Gastrocnemius medialis (tissue), 4 donors: ENCODE measurements around the gene MX2. TPM values are rescaled to one million over a fixed set of nuclear protein-coding genes. Genes with fewer than 3 reads are reported as not detected.
A peak's percentile ranks its signal among the peaks of the same experiment; 100 is the strongest.
"Not testable (repeated sequence)": the region's sequence is repeated elsewhere in the genome, so short reads cannot be mapped to it uniquely, and the experiment has no call there.

Experiments used
- ATAC-seq, 2 donors: fragments of 150-250 bp; one replicate each; pipeline ENCODE4 v1.9.1; 2016
- DNase-seq, 2 donors: peaks; one replicate each; pipeline ENCODE4 v3.0.0-alpha.2; 2019
- H3K27ac ChIP-seq, 4 donors: fragments of 200-600 bp; sonication (generic); 1 replicate in 1 of 4; 2 replicates in 3 of 4; pipeline ENCODE4 v1.5.1; 2016 to 2018; ENCODE audit warnings: mild to moderate bottlenecking in 2 of 4, moderate library complexity in 1 of 4
- H3K27me3 ChIP-seq, 3 donors: fragments of 200-600 bp; sonication (generic) in 2 of 3; 1 replicate in 1 of 3; 2 replicates in 2 of 3; pipeline versions ENCODE4 v1.5.1 to v1.6.0; 2016 to 2019; ENCODE audit warnings: mild to moderate bottlenecking in 1 of 3, moderate library complexity in 1 of 3
- H3K36me3 ChIP-seq, 2 donors: fragments of 200-600 bp; sonication (generic) in 1 of 2; one replicate each; pipeline ENCODE4 v1.5.1; 2017 to 2018
- H3K4me1 ChIP-seq, 2 donors: fragments of 200-600 bp; sonication (generic) in 1 of 2; one replicate each; pipeline ENCODE4 v1.5.1; 2016 to 2017; ENCODE audit warnings: mild to moderate bottlenecking in 2 of 2
- H3K4me3 ChIP-seq, 4 donors: fragments of 200-600 bp; sonication (generic) in 3 of 4; 1 replicate in 1 of 4; 2 replicates in 3 of 4; pipeline ENCODE4 v1.5.1; 2016 to 2019; ENCODE audit warnings: mild to moderate bottlenecking in 2 of 4
- H3K9me3 ChIP-seq, 3 donors: fragments of 200-600 bp; sonication (generic) in 2 of 3; 1 replicate in 1 of 3; 2 replicates in 2 of 3; pipeline ENCODE4 v1.5.1; 2016 to 2019
- POLR2A ChIP-seq, 2 donors: fragments of 450-650 bp; IDR thresholded peaks; one replicate each; pipeline ENCODE4 v1.6.1; 2017; ENCODE audit warnings: antibody characterized with exemption in 2 of 2, mild to moderate bottlenecking in 2 of 2, moderate library complexity in 2 of 2
- in situ Hi-C, 4 donors: fragments of 200-750 bp; cut with MboI; loops; one replicate each; pipeline versions ENCODE4 v1.15.0 to v1.8.0; 2017; ENCODE audit warnings: low sequenced_read_pairs in 4 of 4
- intact Hi-C: fragments of 100-400 bp; cut with DNase I; formaldehyde crosslinking; loops from one replicate; pipeline ENCODE4 v1.15.1; 2023; ENCODE audit warnings: low total_unique reads
- total RNA-seq, 4 donors: library from RNA; depleted of rRNA; stranded (reverse); fragments of >200 nt; gene quantifications; one replicate each; pipeline versions ENCODE4 v1.1.0 to v1.2.3, GENCODE V29; 2016
- TF ChIP-seq, protein P1 (sequence below), 5 experiments: fragments of 450-650 bp in 3 of 5; fragments of 200-600 bp in 2 of 5; sonication (generic) in 2 of 5; IDR thresholded peaks in 4 of 5; conservative IDR thresholded peaks in 1 of 5; 1 replicate in 4 of 5; 2 replicates in 1 of 5; pipeline ENCODE4 v1.5.1; 2016 to 2019; ENCODE audit warnings: antibody characterized with exemption in 5 of 5, mild to moderate bottlenecking in 3 of 5, moderate library complexity in 3 of 5

The MX2 gene
- total RNA-seq, 4 donors from 2014 or later = 1.1 to 6.8 (median 2.2) TPM

GRCh38 chr21:41411449-41412089 is 49.7 kb downstream of the MX2 start:
- ATAC-seq (no peak), DNase-seq (no peak)
- Histone ChIP-seq H3K27ac (peak overlapping the region in 2 of 4 donors; percentile 27 to 42), H3K9me3 (no peaks in the 10 kb centered on the region), H3K4me1 (no peaks in the 10 kb centered on the region), H3K27me3 (no peaks in the 10 kb centered on the region), H3K36me3 (no peaks in the 10 kb centered on the region), H3K4me3 (no peak overlapping the region)
- in situ Hi-C loops = no loop called here
- no peak for TF ChIP-seq POLR2A (IDR thresholded peaks at IDR 0.05)
- TF ChIP-seq, protein P1, sequence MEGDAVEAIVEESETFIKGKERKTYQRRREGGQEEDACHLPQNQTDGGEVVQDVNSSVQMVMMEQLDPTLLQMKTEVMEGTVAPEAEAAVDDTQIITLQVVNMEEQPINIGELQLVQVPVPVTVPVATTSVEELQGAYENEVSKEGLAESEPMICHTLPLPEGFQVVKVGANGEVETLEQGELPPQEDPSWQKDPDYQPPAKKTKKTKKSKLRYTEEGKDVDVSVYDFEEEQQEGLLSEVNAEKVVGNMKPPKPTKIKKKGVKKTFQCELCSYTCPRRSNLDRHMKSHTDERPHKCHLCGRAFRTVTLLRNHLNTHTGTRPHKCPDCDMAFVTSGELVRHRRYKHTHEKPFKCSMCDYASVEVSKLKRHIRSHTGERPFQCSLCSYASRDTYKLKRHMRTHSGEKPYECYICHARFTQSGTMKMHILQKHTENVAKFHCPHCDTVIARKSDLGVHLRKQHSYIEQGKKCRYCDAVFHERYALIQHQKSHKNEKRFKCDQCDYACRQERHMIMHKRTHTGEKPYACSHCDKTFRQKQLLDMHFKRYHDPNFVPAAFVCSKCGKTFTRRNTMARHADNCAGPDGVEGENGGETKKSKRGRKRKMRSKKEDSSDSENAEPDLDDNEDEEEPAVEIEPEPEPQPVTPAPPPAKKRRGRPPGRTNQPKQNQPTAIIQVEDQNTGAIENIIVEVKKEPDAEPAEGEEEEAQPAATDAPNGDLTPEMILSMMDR (IDR thresholded peaks at IDR 0.05 in 4 of 5, conservative IDR thresholded peaks at IDR 0.05 in 1 of 5) = no peak
- intact Hi-C loops = no loop called here

DNA sequence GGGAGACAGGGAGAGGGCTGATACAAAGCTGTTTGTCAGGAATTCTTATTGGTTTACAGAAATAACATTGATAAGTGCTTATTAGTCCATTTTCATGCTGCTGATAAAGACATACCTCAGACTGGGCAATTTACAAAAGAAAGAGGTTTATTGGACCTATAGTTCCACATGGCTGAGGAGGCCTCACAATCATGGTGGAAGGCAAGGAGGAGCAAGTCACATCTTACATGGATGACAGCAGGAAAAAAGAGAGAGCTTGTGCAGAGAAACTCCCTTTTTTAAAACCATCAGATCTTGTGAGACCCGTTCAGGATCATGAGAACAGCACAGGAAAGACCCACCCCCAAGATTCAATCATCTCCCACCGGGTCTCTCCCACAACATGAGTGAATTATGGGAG is 55.7 kb downstream of the MX2 start:
- H3K4me1 ChIP-seq, ATAC-seq, H3K4me3 ChIP-seq, in situ Hi-C loops, H3K27ac ChIP-seq, H3K27me3 ChIP-seq, intact Hi-C loops, H3K9me3 ChIP-seq, DNase-seq, H3K36me3 ChIP-seq: not testable (repeated sequence)

DNA sequence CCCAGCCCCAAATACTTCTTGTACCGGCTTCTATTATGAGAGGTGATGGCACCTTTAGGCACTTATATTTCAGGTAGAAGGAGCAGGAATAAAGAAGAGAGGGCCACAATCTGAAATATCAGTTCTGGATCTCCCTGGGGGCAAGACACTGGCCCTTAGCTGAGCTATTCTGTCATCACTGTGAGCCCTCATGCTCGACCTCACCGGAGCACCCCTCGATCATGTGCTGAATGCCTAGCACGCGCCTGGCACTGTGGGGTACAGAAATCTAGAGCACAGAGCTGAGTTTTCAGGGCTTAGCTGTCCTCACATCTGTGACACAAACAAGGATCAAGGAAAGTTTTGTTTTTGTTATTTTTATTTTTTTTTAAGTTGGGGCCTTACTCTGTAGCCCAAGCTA is 56.6 kb downstream of the MX2 start:
- ATAC-seq = no peak
- Histone ChIP-seq H3K27ac (no peak overlapping the region), H3K9me3 (no peaks in the 10 kb centered on the region), H3K4me3 (no peak overlapping the region), H3K27me3 (no peaks in the 10 kb centered on the region), H3K36me3 (no peaks in the 10 kb centered on the region), H3K4me1 (no peaks in the 10 kb centered on the region)
- intact Hi-C loops (no loop called here), in situ Hi-C loops (no loop called here)
- no peak for DNase-seq
- TF ChIP-seq, protein P1 (IDR thresholded peaks at IDR 0.05 in 4 of 5, conservative IDR thresholded peaks at IDR 0.05 in 1 of 5) = no peak
- no peak for TF ChIP-seq POLR2A (IDR thresholded peaks at IDR 0.05)

GRCh38 chr21:41418956-41419680 is 57.3 kb downstream of the MX2 start:
- Histone ChIP-seq H3K36me3 (no peaks in the 10 kb centered on the region), H3K4me1 (no peaks in the 10 kb centered on the region), H3K9me3 (no peaks in the 10 kb centered on the region), H3K4me3 (no peak overlapping the region), H3K27ac (peak overlapping the region in 3 of 4 donors; percentile 76 to 81 (median 77)), H3K27me3 (no peaks in the 10 kb centered on the region)
- TF ChIP-seq POLR2A (IDR thresholded peaks at IDR 0.05) = no peak
- TF ChIP-seq, protein P1 (IDR thresholded peaks at IDR 0.05 in 4 of 5, conservative IDR thresholded peaks at IDR 0.05 in 1 of 5) = no peak
- DNase-seq (no peak), ATAC-seq (no peak)
- intact Hi-C loops (no loop called here), in situ Hi-C loops (no loop called here)
